T-helper 2 cell treated with Interferon-gamma antibody and Interleukin-4, amounts not matched to agents 5 μg/mL and 100 μg/mL, for 36 hours (primary cell): ENCODE results near the gene VWCE.

Source experiments
- DNase-seq: peaks from one replicate; pipeline ENCODE4 v3.0.0; 2021; ENCODE audit warnings: low spot score
- H3K27ac Mint-ChIP-seq: one replicate; pipeline ENCODE4 v1.8.0; 2021; ENCODE audit warnings: mild to moderate bottlenecking, mixed read lengths
- H3K27me3 Mint-ChIP-seq: one replicate; pipeline ENCODE4 v1.8.0; 2021; ENCODE audit warnings: low read depth, mixed read lengths
- H3K36me3 Mint-ChIP-seq: one replicate; pipeline ENCODE4 v1.8.0; 2021; ENCODE audit warnings: low read depth, mixed read lengths
- H3K4me1 Mint-ChIP-seq: one replicate; pipeline ENCODE4 v1.8.0; 2021; ENCODE audit warnings: low read depth, mixed read lengths
- H3K4me3 Mint-ChIP-seq: one replicate; pipeline ENCODE4 v1.8.0; 2022; ENCODE audit warnings: mild to moderate bottlenecking, moderate library complexity, mixed read lengths
- H3K9me3 Mint-ChIP-seq: one replicate; pipeline ENCODE4 v1.8.0; 2021; ENCODE audit warnings: mixed read lengths

VWCE gene

DNA sequence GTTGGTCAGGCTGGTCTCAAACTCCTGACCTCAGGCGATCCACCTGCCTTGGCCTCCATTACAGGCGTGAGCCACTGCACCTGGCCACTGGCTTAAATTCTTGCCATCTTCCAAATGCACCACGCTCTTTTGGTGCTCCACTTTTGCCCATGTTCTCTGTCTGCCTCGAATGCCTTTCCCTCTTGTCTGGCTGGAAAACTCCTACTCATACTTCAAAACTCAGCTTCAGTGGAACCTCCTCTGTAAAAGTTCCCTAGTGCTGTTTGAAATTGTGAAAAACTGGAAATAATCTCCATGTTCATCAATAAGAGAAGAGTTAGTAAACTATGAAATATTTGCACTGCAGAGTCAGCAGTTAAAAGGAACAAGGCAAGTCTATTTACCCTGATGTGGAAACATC, 11.5 kb downstream of the VWCE start:
- Mint-ChIP-seq H3K4me3 (no peak overlapping the region), H3K36me3 (peaks cover 1% of the 10 kb centered on the region), H3K4me1 (no peaks in the 10 kb centered on the region), H3K27me3 (no peaks in the 10 kb centered on the region), H3K27ac (no peak overlapping the region), H3K9me3 (no peaks in the 10 kb centered on the region)
- DNase-seq, result no peak

DNA sequence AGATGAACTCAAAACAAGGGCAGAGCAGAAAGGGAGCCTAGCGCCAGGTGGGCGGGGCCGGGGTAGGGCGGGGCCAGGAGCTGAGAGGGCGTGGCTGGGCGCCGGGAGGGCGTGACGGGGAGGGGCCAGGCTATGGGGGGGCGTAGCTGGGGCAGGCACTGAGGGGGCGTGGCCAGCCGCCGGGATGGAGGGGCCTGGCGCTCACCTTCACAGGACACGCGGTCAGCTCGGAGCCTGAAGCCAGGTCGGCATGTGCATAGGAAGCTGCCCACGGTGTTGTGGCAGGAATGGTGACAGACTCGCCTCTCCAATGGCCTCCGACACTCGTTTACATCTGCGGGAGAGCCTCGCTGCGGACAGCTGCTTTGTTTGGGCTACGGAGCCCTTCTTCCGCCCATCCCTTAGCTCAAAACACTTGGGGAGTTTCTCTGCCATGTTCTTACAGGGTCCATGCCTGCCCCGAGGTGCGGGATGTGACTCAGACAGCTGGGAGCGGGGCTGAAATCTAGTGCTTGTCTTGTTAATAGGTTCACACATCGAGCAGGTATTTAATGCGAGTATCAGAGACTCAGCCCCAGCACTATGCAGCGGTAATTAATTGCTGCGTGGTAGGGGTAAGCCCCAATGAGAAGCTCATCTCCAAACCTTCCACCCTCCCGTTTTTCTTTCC, 13.4 kb downstream of the VWCE start:
- DNase-seq, result no peak
- no peaks in the 10 kb centered on the region for H3K4me1 Mint-ChIP-seq
- peaks cover 1% of the 10 kb centered on the region for H3K36me3 Mint-ChIP-seq
- H3K4me3 Mint-ChIP-seq, result no peak overlapping the region
- no peaks in the 10 kb centered on the region for H3K27me3 Mint-ChIP-seq
- no peak overlapping the region for H3K27ac Mint-ChIP-seq
- H3K9me3 Mint-ChIP-seq, result no peaks in the 10 kb centered on the region

DNA sequence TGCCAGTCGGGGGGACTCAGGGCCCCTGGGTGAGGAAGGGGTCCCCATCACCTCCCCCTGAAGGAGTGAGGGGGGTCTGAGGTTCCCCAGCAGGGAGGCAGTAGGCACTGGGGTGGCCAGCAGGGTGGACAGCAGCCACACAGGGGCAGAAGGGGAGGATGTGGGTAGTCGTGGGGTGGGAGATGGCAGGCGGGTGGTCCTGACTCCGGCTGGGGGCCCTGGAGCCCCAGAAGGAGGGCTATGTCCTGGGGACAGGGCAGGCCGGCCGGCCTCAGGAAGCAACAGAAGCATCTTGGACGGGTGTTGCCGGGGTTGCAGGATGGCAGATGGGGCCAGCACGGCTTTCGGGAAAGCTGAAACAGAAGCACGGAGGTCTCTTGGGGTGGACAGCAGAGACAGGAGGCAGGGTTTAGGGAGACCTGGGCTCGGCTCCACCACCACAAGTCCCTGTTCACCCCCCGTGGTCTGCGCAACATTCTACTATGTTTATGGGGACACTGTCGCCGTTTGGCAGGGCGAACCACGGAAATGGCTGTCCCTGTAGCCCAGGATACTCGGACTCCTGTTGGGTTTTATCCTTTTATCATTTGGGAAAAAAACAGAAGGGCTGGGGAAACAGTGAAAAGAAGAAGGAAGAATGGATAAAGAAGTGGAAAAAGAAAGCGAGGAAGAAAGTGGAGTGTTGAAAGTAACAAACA, 14.1 kb downstream of the VWCE start:
- H3K9me3 Mint-ChIP-seq, result no peaks in the 10 kb centered on the region
- H3K4me3 Mint-ChIP-seq, result no peak overlapping the region
- H3K4me1 Mint-ChIP-seq, result no peaks in the 10 kb centered on the region
- DNase-seq, result no peak
- H3K36me3 Mint-ChIP-seq, result peaks cover 1% of the 10 kb centered on the region
- no peaks in the 10 kb centered on the region for H3K27me3 Mint-ChIP-seq
- H3K27ac Mint-ChIP-seq, result no peak overlapping the region

DNA sequence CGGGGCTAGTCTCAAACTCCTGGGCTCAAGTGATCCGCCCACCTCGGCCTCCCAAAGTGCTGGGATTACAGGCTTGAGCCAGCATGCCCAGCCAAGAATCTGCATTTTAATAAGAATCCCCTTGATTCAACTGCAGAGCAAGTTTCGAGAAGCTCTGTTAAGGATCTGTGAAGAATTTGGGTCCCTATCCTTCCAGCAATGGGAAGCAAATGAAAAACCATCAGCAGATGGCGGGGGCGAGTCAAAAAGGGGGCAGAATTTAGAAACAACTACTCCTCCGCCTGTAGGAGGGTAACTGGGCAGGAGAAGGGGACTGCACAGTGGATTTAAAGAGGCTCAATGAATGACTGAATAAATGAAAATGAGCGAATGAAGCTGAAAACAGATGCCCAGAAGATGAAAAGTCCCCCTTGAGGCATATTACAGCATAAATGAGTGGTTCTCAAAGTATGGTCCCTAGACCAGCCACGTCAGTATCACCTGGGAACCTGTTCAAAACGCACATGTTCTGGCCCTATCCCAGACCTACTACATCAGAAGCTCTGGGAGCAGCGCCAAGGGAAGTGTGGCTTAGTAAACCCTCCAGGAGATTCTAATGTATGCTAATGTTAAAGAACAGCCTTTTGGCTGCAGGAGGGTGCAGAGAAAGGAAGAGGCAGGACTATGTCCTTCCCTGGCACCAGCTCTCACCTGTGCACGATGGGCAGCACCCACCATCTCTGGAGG, 15.0 kb downstream of the VWCE start:
- H3K4me1 Mint-ChIP-seq, result no peaks in the 10 kb centered on the region
- no peaks in the 10 kb centered on the region for H3K9me3 Mint-ChIP-seq
- DNase-seq, result no peak
- H3K36me3 Mint-ChIP-seq, result no peaks in the 10 kb centered on the region
- H3K4me3 Mint-ChIP-seq, result no peak overlapping the region
- H3K27ac Mint-ChIP-seq, result no peak overlapping the region
- H3K27me3 Mint-ChIP-seq, result no peaks in the 10 kb centered on the region

DNA sequence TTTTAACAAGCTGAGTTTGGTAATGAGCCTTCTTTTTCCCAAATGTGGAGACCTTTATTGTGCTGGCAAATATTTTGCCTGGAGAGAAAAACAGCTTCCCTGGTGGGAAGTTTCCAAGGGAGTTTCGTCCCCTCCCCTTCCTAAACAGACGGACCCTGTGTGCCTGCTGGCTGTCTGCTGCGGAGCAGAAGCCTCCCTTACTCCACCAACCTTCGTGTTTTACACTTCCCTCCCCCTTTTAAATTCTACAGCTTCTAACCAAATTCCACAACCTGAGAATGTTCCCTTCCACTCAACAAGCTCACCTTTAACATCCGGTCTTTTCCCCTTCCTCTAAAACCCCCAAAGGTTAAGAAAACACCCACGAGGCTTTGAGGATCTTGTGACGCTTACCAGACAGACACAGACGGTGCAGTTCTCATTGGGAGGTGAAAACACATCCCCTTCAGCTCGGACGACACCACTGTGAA, 17.1 kb downstream of the VWCE start:
- no peaks in the 10 kb centered on the region for H3K4me1 Mint-ChIP-seq
- H3K4me3 Mint-ChIP-seq, result no peak overlapping the region
- DNase-seq, result no peak
- no peaks in the 10 kb centered on the region for H3K9me3 Mint-ChIP-seq
- H3K27ac Mint-ChIP-seq, result no peak overlapping the region
- H3K27me3 Mint-ChIP-seq, result no peaks in the 10 kb centered on the region
- no peaks in the 10 kb centered on the region for H3K36me3 Mint-ChIP-seq

DNA sequence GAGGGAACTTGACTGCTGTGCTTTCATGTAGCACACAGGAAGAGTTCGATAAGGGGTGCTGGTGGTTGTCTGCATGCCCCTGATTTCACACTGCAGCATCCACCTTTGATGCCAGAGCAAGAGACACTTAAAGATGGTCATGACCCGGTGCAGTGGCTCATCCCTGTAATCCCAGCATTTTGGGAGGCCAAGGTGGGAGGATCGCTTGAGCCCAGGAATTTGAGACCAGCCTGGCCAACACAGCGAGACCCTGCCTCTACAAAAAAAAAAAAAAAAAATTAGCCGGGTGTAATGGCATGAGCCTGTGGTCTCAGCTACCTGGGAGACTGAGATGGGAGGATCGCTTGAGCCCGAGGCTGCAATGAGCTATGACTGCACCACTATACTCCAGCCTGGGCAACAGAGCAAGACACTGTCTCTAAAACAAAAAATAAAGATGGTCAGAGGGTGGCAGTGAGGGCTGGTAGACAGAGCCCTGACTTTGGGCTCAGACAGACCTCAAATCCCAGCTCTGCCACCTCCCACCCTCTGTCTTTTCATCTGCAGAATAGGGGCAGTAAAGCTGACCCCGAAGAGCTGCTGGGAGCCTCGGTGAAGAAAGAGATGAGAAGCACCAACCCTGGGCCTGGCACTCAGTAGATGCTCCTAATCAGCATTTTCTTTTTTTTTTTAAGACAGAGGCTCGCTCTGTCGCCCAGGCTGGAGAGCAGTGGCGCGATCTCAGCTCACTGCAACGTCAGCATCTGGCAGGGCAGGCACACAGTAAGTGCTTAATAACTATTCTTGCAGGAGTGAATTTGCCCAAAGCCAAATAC, 17.7 kb downstream of the VWCE start:
- Mint-ChIP-seq H3K4me1 (no peaks in the 10 kb centered on the region), H3K9me3 (no peaks in the 10 kb centered on the region), H3K27ac (no peak overlapping the region), H3K36me3 (no peaks in the 10 kb centered on the region), H3K27me3 (no peaks in the 10 kb centered on the region), H3K4me3 (no peak overlapping the region)
- DNase-seq, result no peak

DNA sequence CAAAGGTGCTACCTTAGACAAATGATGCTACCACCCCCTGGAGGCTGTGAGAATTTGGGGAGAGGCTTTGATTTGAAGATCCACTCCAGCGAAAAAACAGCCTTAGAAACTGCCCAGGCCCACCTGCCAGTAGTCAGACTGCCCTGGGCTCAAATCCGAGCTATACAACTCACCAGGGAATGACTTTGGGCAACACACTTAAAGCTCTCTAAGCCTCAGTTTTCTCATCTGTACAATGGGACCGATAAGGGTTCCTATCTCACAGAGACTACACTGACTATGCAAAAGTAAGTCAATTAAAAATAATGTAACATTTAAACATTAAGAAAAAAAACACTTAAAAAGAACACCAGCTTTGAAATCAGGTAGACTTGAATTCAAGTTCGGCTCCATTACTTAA, 19.9 kb downstream of the VWCE start:
- no peak overlapping the region for H3K27ac Mint-ChIP-seq
- no peak overlapping the region for H3K4me3 Mint-ChIP-seq
- no peaks in the 10 kb centered on the region for H3K9me3 Mint-ChIP-seq
- no peaks in the 10 kb centered on the region for H3K27me3 Mint-ChIP-seq
- H3K4me1 Mint-ChIP-seq, result no peaks in the 10 kb centered on the region
- H3K36me3 Mint-ChIP-seq, result no peaks in the 10 kb centered on the region
- no peak for DNase-seq

DNA sequence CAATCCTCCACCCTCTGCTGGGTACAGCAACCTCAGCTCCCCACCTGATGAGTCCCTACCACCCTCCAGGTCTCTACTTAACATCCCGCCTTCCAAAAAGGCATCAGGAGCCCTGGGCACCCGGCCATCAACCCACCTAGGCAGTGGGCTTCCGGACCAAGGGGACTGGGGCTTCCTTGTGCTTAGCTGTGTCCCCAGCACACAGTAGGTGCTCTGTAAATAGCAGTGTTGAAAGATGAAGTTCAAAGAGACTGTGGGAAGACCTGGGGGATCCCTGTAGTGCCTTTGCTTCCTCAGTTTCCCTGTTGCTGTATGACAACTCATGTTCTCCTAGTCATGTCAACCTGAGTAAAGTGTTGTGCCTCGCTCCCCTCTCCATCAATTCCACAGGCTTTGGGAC, 21.0 kb downstream of the VWCE start:
- Mint-ChIP-seq H3K36me3 (no peaks in the 10 kb centered on the region), H3K27ac (no peak overlapping the region), H3K27me3 (no peaks in the 10 kb centered on the region), H3K9me3 (no peaks in the 10 kb centered on the region), H3K4me1 (no peaks in the 10 kb centered on the region), H3K4me3 (no peak overlapping the region)
- DNase-seq, result no peak

DNA sequence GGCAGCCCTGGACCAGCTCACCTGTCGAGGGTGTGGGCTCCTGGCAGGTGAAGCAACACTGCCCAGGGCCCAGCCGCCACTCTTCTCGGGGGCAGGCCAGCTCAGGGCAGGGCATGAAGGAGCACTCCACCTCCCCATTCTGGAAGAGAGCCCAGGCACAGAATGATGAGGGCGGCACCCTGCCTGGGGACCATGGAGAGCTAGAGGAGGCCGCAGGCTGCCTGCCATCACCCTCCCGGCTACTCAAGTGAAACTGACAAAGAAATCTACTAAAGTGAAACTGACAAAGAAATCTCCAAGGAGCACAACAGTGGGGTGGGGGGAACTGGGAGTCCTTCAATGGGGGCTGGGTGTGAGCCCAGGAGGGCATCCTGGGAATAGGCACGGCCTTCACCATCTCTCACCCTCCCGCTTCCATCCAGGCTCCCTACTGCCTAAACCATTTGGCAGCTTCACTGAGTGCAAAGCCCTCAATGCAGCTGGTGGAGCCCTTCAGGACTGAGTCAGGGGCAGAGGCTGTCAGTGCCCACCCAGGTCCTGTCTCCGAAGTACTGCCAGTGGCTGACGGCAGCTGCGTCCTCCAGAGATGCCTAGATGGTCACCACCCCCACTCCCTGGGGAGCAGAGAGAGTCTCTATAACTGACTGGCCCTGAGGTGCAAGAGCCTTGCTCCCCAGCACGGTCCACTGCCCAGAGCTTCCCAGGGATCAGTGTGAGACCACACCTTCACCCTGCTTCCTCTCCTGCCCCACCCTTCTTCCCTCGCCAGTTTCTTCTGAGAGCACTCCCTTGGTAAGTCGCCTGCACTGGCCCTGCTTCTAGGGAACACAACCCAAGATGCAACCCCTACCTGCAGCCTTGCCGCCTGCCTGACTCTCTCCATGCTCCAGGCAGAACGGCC, 21.7 kb downstream of the VWCE start:
- H3K4me1 Mint-ChIP-seq, result no peaks in the 10 kb centered on the region
- H3K27ac Mint-ChIP-seq, result no peak overlapping the region
- no peak for DNase-seq

DNA sequence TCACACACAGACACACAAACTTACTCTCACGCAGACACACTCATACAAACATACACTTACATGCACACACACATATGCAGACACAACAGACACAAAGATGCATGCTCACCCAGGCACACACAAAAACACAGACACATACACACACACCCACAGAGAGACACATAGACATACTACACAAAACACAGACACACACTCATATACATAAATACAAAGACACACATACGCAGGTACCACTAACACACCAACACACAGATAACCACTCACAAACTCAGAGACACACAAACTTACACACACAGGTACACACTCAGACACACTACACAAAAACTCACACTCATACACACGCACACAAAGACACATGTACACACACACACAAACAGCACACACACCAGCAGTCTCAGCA, 22.4 kb downstream of the VWCE start:
- H3K27me3 Mint-ChIP-seq, result no peaks in the 10 kb centered on the region
- no peak overlapping the region for H3K27ac Mint-ChIP-seq
- H3K4me1 Mint-ChIP-seq, result no peaks in the 10 kb centered on the region
- H3K36me3 Mint-ChIP-seq, result no peaks in the 10 kb centered on the region
- H3K4me3 Mint-ChIP-seq, result no peak overlapping the region
- DNase-seq, result no peak
- no peaks in the 10 kb centered on the region for H3K9me3 Mint-ChIP-seq

More for the DNA sequence above, 21.7 kb downstream of the VWCE start:
- no peaks in the 10 kb centered on the region for H3K9me3 Mint-ChIP-seq
- H3K4me3 Mint-ChIP-seq, result no peak overlapping the region
- H3K27me3 Mint-ChIP-seq, result no peaks in the 10 kb centered on the region
- no peaks in the 10 kb centered on the region for H3K36me3 Mint-ChIP-seq

DNA sequence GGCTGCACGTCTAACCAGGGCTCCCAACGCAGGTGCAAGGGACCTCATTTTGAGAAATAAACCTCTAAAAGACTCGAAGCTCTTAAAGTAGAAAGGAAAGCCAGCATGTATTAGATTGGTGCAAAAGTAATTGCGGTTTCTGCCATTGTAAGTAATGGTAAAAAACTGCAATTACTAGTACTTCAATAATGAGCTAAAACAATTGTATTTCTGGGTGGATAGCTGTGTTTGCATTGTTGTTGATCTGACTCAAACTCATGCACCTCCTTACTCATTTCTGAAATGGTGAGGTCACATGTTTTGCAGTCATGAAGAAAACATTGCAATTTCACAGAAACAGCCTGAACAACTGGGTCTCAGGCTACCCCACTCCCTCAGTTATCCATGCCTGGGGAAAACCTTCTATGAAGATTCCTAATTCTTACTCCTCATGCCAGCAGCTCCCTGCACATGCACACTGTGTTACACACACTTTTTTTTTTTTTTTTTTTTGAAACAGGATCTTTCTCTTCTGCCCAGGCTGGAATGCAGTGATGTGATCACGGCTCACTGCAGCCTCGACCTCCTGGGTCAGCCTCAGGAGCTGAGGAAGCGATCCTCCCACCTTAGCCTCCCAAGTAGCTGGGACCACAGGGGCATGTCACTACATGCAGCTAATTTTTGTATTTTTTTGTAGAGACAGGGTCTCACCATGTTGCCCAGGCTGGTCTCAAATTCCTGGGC, 24.6 kb downstream of the VWCE start:
- Mint-ChIP-seq H3K4me1 (no peaks in the 10 kb centered on the region), H3K27ac (no peak overlapping the region), H3K27me3 (no peaks in the 10 kb centered on the region), H3K9me3 (no peaks in the 10 kb centered on the region), H3K36me3 (no peaks in the 10 kb centered on the region), H3K4me3 (no peak overlapping the region)
- peak; percentile 11 for DNase-seq

DNA sequence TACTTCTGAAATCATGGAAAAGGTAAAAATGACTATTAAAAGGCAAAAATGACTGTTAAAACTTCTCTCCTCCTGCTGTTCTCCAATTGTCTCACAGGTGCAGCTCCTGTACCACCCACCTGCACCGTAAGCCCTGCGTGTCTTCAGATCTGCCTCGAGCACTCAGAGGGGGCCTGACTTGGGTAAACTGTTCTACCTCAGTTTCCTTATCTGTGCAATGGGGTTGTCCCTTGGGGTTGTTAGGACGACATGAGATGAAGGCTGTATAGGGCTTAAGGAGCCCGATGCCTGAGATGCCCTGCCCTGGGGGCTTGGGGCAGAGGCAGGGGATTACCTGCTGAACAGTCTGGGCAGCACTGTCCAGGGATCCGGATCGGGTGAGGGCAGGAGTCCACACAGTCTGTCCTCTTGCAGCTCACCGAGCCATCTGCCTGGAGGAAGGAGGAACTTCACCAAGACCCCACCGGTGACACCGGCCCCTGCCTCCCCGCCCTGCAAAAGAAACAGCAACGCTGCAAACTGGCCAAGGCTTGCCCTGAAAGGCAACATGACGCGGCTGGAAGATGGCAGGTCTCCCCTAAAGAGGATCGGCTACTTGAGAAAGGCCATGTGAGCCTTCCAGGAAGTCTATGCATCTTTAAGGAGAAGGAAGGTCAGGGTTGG, 26.4 kb downstream of the VWCE start:
- H3K4me3 Mint-ChIP-seq, result no peak overlapping the region
- no peak for DNase-seq
- H3K27me3 Mint-ChIP-seq, result no peaks in the 10 kb centered on the region

More for the DNA sequence above, 26.4 kb downstream of the VWCE start:
- H3K9me3 Mint-ChIP-seq, result no peaks in the 10 kb centered on the region
- no peaks in the 10 kb centered on the region for H3K36me3 Mint-ChIP-seq
- H3K27ac Mint-ChIP-seq, result no peak overlapping the region
- no peaks in the 10 kb centered on the region for H3K4me1 Mint-ChIP-seq
